IPS-18a (cell line): Measurements from ENCODE around the gene MOBP.

Experiments used
- H3K27ac ChIP-seq: one replicate; pipeline ENCODE4 v1.5.1; 2013; ENCODE audit warnings: low read length
- H3K27me3 ChIP-seq: one replicate; pipeline ENCODE4 v1.6.1; 2013; ENCODE audit warnings: mild to moderate bottlenecking, low read length; ENCODE audit not compliant: control insufficient read depth, insufficient read depth
- H3K36me3 ChIP-seq: one replicate; pipeline ENCODE4 v1.6.1; 2013; ENCODE audit warnings: low read depth, low read length; ENCODE audit not compliant: control insufficient read depth
- H3K4me1 ChIP-seq: one replicate; pipeline ENCODE4 v1.6.1; 2013; ENCODE audit warnings: low read depth, low read length; ENCODE audit not compliant: control insufficient read depth
- H3K4me3 ChIP-seq: one replicate; pipeline ENCODE4 v1.5.1; 2013; ENCODE audit warnings: low read length
- H3K9ac ChIP-seq: one replicate; pipeline ENCODE4 v1.6.1; 2013; ENCODE audit warnings: mild to moderate bottlenecking, low read length, moderate library complexity
- H3K9me3 ChIP-seq: one replicate; pipeline ENCODE4 v1.6.1; 2013; ENCODE audit warnings: low read depth, low read length; ENCODE audit not compliant: control insufficient read depth

Gene MOBP

GRCh38 chr3:39473452-39474125 lies 6.1 kb downstream of the MOBP start:
- Histone ChIP-seq H3K27ac (no peak overlapping the region), H3K36me3 (no peaks in the 10 kb centered on the region), H3K4me3 (no peak overlapping the region), H3K4me1 (peaks cover 7% of the 10 kb centered on the region), H3K9ac (no peak overlapping the region), H3K27me3 (no peaks in the 10 kb centered on the region), H3K9me3 (peaks cover 2% of the 10 kb centered on the region)

- Histone ChIP-seq H3K9me3 (peaks cover 2% of the 10 kb centered on the region), H3K4me3 (no peak overlapping the region), H3K27ac (no peak overlapping the region), H3K36me3 (no peaks in the 10 kb centered on the region), H3K9ac (no peak overlapping the region), H3K4me1 (peaks cover 7% of the 10 kb centered on the region), H3K27me3 (no peaks in the 10 kb centered on the region)
These were observed 6.6 kb downstream of the MOBP start for GRCh38 chr3:39474126-39474515.

- Histone ChIP-seq H3K27me3 (no peaks in the 10 kb centered on the region), H3K4me1 (peaks cover 7% of the 10 kb centered on the region), H3K9me3 (peaks cover 2% of the 10 kb centered on the region), H3K36me3 (no peaks in the 10 kb centered on the region), H3K9ac (no peak overlapping the region), H3K27ac (no peak overlapping the region), H3K4me3 (no peak overlapping the region)
These were observed 9.3 kb downstream of the MOBP start for GRCh38 chr3:39476783-39477182.

- Histone ChIP-seq H3K36me3 (no peaks in the 10 kb centered on the region), H3K27me3 (no peaks in the 10 kb centered on the region), H3K9me3 (peaks cover 2% of the 10 kb centered on the region), H3K27ac (no peak overlapping the region), H3K4me1 (peaks cover 5% of the 10 kb centered on the region), H3K4me3 (no peak overlapping the region), H3K9ac (no peak overlapping the region)
These were observed 10.7 kb downstream of the MOBP start for GRCh38 chr3:39478226-39478625.

GRCh38 chr3:39479701-39480414 lies 12.4 kb downstream of the MOBP start:
- H3K27me3 ChIP-seq = no peaks in the 10 kb centered on the region
- H3K4me1 ChIP-seq = no peaks in the 10 kb centered on the region
- no peak overlapping the region for H3K9ac ChIP-seq
- H3K4me3 ChIP-seq = no peak overlapping the region
- H3K27ac ChIP-seq = no peak overlapping the region
- no peaks in the 10 kb centered on the region for H3K36me3 ChIP-seq
- H3K9me3 ChIP-seq = peaks cover 2% of the 10 kb centered on the region

GRCh38 chr3:39485547-39485946 lies 18.1 kb downstream of the MOBP start:
- no peaks in the 10 kb centered on the region for H3K36me3 ChIP-seq
- H3K4me1 ChIP-seq = no peaks in the 10 kb centered on the region
- no peak overlapping the region for H3K9ac ChIP-seq
- no peak overlapping the region for H3K27ac ChIP-seq
- no peak overlapping the region for H3K4me3 ChIP-seq
- H3K9me3 ChIP-seq = no peaks in the 10 kb centered on the region
- no peaks in the 10 kb centered on the region for H3K27me3 ChIP-seq

- H3K9ac ChIP-seq = no peak overlapping the region
These were observed 23.5 kb downstream of the MOBP start for GRCh38 chr3:39491014-39491413.

GRCh38 chr3:39491733-39492350 lies 24.4 kb downstream of the MOBP start:
- no peaks in the 10 kb centered on the region for H3K27me3 ChIP-seq
- H3K27ac ChIP-seq = no peak overlapping the region
- no peak overlapping the region for H3K4me3 ChIP-seq
- no peak overlapping the region for H3K9ac ChIP-seq
- no peaks in the 10 kb centered on the region for H3K4me1 ChIP-seq
- H3K9me3 ChIP-seq = no peaks in the 10 kb centered on the region
- H3K36me3 ChIP-seq = no peaks in the 10 kb centered on the region

More at GRCh38 chr3:39491014-39491413, 23.5 kb downstream of the MOBP start:
- no peak overlapping the region for H3K27ac ChIP-seq
- no peaks in the 10 kb centered on the region for H3K4me1 ChIP-seq
- H3K36me3 ChIP-seq = no peaks in the 10 kb centered on the region
- no peaks in the 10 kb centered on the region for H3K27me3 ChIP-seq
- no peak overlapping the region for H3K4me3 ChIP-seq
- H3K9me3 ChIP-seq = no peaks in the 10 kb centered on the region

GRCh38 chr3:39494781-39495180 lies 27.3 kb downstream of the MOBP start:
- Histone ChIP-seq H3K36me3 (no peaks in the 10 kb centered on the region), H3K27me3 (peaks cover 5% of the 10 kb centered on the region), H3K9me3 (no peaks in the 10 kb centered on the region), H3K9ac (no peak overlapping the region), H3K27ac (no peak overlapping the region), H3K4me1 (no peaks in the 10 kb centered on the region), H3K4me3 (no peak overlapping the region)

GRCh38 chr3:39497753-39498152 lies 30.3 kb downstream of the MOBP start:
- no peaks in the 10 kb centered on the region for H3K36me3 ChIP-seq
- no peaks in the 10 kb centered on the region for H3K4me1 ChIP-seq
- H3K27me3 ChIP-seq = peaks cover 5% of the 10 kb centered on the region
- no peak overlapping the region for H3K27ac ChIP-seq
- no peaks in the 10 kb centered on the region for H3K9me3 ChIP-seq
- no peak overlapping the region for H3K9ac ChIP-seq
- H3K4me3 ChIP-seq = no peak overlapping the region

GRCh38 chr3:39499651-39500273 lies 32.3 kb downstream of the MOBP start:
- H3K9me3 ChIP-seq = no peaks in the 10 kb centered on the region
- no peaks in the 10 kb centered on the region for H3K36me3 ChIP-seq
- H3K27ac ChIP-seq = no peak overlapping the region
- peaks cover 5% of the 10 kb centered on the region for H3K27me3 ChIP-seq
- no peaks in the 10 kb centered on the region for H3K4me1 ChIP-seq
- H3K4me3 ChIP-seq = no peak overlapping the region
- H3K9ac ChIP-seq = no peak overlapping the region
